Keratinocyte (primary cell): ENCODE data around the gene RORB. TPM values are rescaled to one million over a fixed set of nuclear protein-coding genes. Genes with fewer than 3 reads are reported as not detected.

ENCODE experiments used
- DNase-seq: peaks from one replicate; pipeline ENCODE4 v3.0.0-alpha.2; 2011; ENCODE audit warnings: low read depth, missing footprints, low spot score
- FAIRE-seq: peaks from 2 replicates; lab custom pipeline; 2011; peaks lifted over from hg19 to GRCh38; lab: Jason Lieb, UNC
- H2AFZ ChIP-seq: 2 replicates; pipeline ENCODE4 v1.6.0; 2012; ENCODE audit warnings: low read length, control low read depth, inconsistent platforms; ENCODE audit not compliant: control insufficient read depth
- H3K27ac ChIP-seq: 2 replicates; pipeline ENCODE4 v1.5.1; 2011; ENCODE audit warnings: low read length; ENCODE audit not compliant: control insufficient read depth, insufficient read depth
- H3K27me3 ChIP-seq: 3 replicates; pipeline ENCODE4 v1.6.0; 2011; ENCODE audit warnings: low read length; ENCODE audit not compliant: control insufficient read depth, insufficient read depth; ENCODE audit errors: extremely low read depth
- H3K36me3 ChIP-seq, 2 experiments: 2 replicates in 1 of 2; 3 replicates in 1 of 2; pipeline ENCODE4 v1.5.1; 2011; ENCODE audit warnings: low read length in 2 of 2, mild to moderate bottlenecking in 1 of 2; ENCODE audit not compliant: control insufficient read depth in 2 of 2, insufficient read depth in 2 of 2; ENCODE audit errors: extremely low read depth in 1 of 2
- H3K4me1 ChIP-seq: 3 replicates; pipeline ENCODE4 v1.5.1; 2011; ENCODE audit warnings: low read length; ENCODE audit not compliant: control insufficient read depth, insufficient read depth; ENCODE audit errors: extremely low read depth
- H3K4me2 ChIP-seq: 3 replicates; pipeline ENCODE4 v1.6.0; 2011; ENCODE audit warnings: low read depth, low read length; ENCODE audit not compliant: control insufficient read depth, insufficient read depth; ENCODE audit errors: extremely low read depth
- H3K4me3 ChIP-seq, 3 experiments: fragments of 200-600 bp in 1 of 3; sonication (generic) in 1 of 3; 2 replicates in 2 of 3; 3 replicates in 1 of 3; pipeline ENCODE4 v1.5.1; 2011 to 2016; ENCODE audit warnings: low read length in 3 of 3, mild to moderate bottlenecking in 3 of 3, control low read depth in 2 of 3, inconsistent platforms in 1 of 3, low read depth in 1 of 3, mixed read lengths in 1 of 3, mixed run types in 1 of 3, moderate library complexity in 1 of 3; ENCODE audit not compliant: control insufficient read depth in 2 of 3, insufficient read depth in 2 of 3; ENCODE audit errors: extremely low read depth in 1 of 3
- H3K79me2 ChIP-seq: 2 replicates; pipeline ENCODE4 v1.6.0; 2012; ENCODE audit warnings: low read length; ENCODE audit not compliant: control insufficient read depth, insufficient read depth
- H3K9ac ChIP-seq: 3 replicates; pipeline ENCODE4 v1.6.0; 2011; ENCODE audit warnings: low read length; ENCODE audit not compliant: control insufficient read depth, insufficient read depth; ENCODE audit errors: extremely low read depth
- H3K9me1 ChIP-seq: 3 replicates; pipeline ENCODE4 v1.6.0; 2011; ENCODE audit warnings: low read length; ENCODE audit not compliant: control insufficient read depth, insufficient read depth; ENCODE audit errors: extremely low read depth
- H3K9me3 ChIP-seq: 2 replicates; pipeline ENCODE4 v1.5.1; 2012; ENCODE audit warnings: low read depth, low read length; ENCODE audit not compliant: control insufficient read depth
- H4K20me1 ChIP-seq: 3 replicates; pipeline ENCODE4 v1.6.0; 2011; ENCODE audit warnings: low read length; ENCODE audit not compliant: control insufficient read depth, insufficient read depth; ENCODE audit errors: extremely low read depth
- CTCF ChIP-seq, 3 experiments: IDR thresholded peaks in 1 of 3; conservative IDR thresholded peaks in 1 of 3; optimal IDR thresholded peaks in 1 of 3; 2 replicates in 2 of 3; 3 replicates in 1 of 3; pipeline versions ENCODE3 to v1.5.1; 2011; ENCODE audit warnings: low read length in 3 of 3, mild to moderate bottlenecking in 3 of 3, moderate library complexity in 2 of 3, control low read depth in 1 of 3, inconsistent platforms in 1 of 3; ENCODE audit not compliant: insufficient read depth in 2 of 3; ENCODE audit errors: extremely low read depth in 1 of 3
- EZH2 ChIP-seq: IDR thresholded peaks from one replicate; pipeline ENCODE4 v1.6.1; 2012; ENCODE audit warnings: inconsistent platforms, mild to moderate bottlenecking, low read length, moderate library complexity
- dilution Hi-C: fragments of 300-500 bp; cut with MboI; formaldehyde crosslinking; loops from one replicate; pipeline ENCODE4 v1.7.0; 2020; ENCODE audit warnings: low sequenced_read_pairs; ENCODE audit not compliant: extremely low pct_ligation_motif_present
- polyA plus RNA-seq, 5 experiments: library from polyadenylated mRNA; depleted of rRNA in 3 of 5; stranded (reverse) in 3 of 5; stranded (forward) in 1 of 5; unstranded in 1 of 5; fragments of >200 nt; gene quantifications; 1 replicate in 1 of 5; 2 replicates in 3 of 5; 3 replicates in 1 of 5; pipeline versions ENCODE4 v1.2.1 to v1.2.3, GENCODE V29; 2011 to 2012; ENCODE audit warnings: missing spikeins in 2 of 5, low read depth in 1 of 5, low replicate concordance in 1 of 5

RORB gene
- polyA plus RNA-seq, 1 donor (not counting 4 experiments of a cell fraction or from before 2014, with no cell fraction given), result not detected

GRCh38 chr9:74662674-74663073 is 165.5 kb downstream of the RORB start:
- H3K9me1 ChIP-seq, result no peaks in the 10 kb centered on the region
- no peaks in the 10 kb centered on the region for H3K79me2 ChIP-seq
- no peak overlapping the region for H3K4me2 ChIP-seq
- TF ChIP-seq CTCF (optimal IDR thresholded peaks at IDR 0.05 in 1 of 3, IDR thresholded peaks at IDR 0.05 in 1 of 3, conservative IDR thresholded peaks at IDR 0.05 in 1 of 3; ENCODE audit: extremely low read depth in 1 of 3, insufficient read depth in 2 of 3, low read length in 3 of 3) (no peak), EZH2 (no peak)
- H2AFZ ChIP-seq, result no peak overlapping the region
- no peak overlapping the region for H3K4me3 ChIP-seq
- H3K9me3 ChIP-seq, result no peaks in the 10 kb centered on the region
- H4K20me1 ChIP-seq, result no peaks in the 10 kb centered on the region
- H3K4me1 ChIP-seq, result no peaks in the 10 kb centered on the region
- H3K27me3 ChIP-seq, result no peaks in the 10 kb centered on the region
- H3K27ac ChIP-seq, result no peak overlapping the region
- DNase-seq (no peak), FAIRE-seq (no peak)
- no peak overlapping the region for H3K9ac ChIP-seq
- dilution Hi-C loops, result no loop called here
- no peaks in the 10 kb centered on the region for H3K36me3 ChIP-seq

GRCh38 chr9:74663439-74663838 is 166.3 kb downstream of the RORB start:
- no peak overlapping the region for H2AFZ ChIP-seq
- dilution Hi-C loops, result no loop called here
- no peak for TF ChIP-seq EZH2
- no peak for TF ChIP-seq CTCF (optimal IDR thresholded peaks at IDR 0.05 in 1 of 3, IDR thresholded peaks at IDR 0.05 in 1 of 3, conservative IDR thresholded peaks at IDR 0.05 in 1 of 3; ENCODE audit: extremely low read depth in 1 of 3, insufficient read depth in 2 of 3, low read length in 3 of 3)
- no peak overlapping the region for H3K9ac ChIP-seq
- H3K36me3 ChIP-seq, result no peaks in the 10 kb centered on the region
- FAIRE-seq (no peak), DNase-seq (no peak)
- no peaks in the 10 kb centered on the region for H3K9me1 ChIP-seq
- H3K9me3 ChIP-seq, result no peaks in the 10 kb centered on the region
- no peak overlapping the region for H3K4me2 ChIP-seq
- no peaks in the 10 kb centered on the region for H3K27me3 ChIP-seq
- H3K27ac ChIP-seq, result no peak overlapping the region
- H3K4me1 ChIP-seq, result no peaks in the 10 kb centered on the region
- no peaks in the 10 kb centered on the region for H4K20me1 ChIP-seq
- no peaks in the 10 kb centered on the region for H3K79me2 ChIP-seq
- no peak overlapping the region for H3K4me3 ChIP-seq
